ENCODE results near the gene FXYD4.

DNA sequence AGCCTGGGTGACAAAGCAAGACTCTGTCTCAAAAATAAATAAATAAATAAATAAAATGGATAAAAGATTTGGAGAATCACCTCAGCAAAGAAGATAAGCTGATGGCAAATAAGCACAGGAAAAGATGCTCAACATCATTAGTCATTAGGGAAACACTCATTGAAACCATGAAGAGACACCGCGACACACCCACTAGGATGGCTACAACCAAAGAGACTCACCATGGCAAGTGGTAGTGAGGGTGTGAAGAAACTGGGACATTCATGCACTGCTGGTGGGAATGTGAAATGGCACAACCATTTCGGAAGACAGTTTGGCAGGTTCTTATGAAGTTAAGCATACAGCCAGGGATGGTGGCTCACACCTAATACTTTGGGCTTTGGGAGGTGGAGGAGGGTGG, 37.8 kb upstream of the FXYD4 start:
- TF ChIP-seq, protein P1, sequence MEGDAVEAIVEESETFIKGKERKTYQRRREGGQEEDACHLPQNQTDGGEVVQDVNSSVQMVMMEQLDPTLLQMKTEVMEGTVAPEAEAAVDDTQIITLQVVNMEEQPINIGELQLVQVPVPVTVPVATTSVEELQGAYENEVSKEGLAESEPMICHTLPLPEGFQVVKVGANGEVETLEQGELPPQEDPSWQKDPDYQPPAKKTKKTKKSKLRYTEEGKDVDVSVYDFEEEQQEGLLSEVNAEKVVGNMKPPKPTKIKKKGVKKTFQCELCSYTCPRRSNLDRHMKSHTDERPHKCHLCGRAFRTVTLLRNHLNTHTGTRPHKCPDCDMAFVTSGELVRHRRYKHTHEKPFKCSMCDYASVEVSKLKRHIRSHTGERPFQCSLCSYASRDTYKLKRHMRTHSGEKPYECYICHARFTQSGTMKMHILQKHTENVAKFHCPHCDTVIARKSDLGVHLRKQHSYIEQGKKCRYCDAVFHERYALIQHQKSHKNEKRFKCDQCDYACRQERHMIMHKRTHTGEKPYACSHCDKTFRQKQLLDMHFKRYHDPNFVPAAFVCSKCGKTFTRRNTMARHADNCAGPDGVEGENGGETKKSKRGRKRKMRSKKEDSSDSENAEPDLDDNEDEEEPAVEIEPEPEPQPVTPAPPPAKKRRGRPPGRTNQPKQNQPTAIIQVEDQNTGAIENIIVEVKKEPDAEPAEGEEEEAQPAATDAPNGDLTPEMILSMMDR (IDR thresholded peaks at IDR 0.05): no peak
- TF ChIP-seq, protein P2, sequence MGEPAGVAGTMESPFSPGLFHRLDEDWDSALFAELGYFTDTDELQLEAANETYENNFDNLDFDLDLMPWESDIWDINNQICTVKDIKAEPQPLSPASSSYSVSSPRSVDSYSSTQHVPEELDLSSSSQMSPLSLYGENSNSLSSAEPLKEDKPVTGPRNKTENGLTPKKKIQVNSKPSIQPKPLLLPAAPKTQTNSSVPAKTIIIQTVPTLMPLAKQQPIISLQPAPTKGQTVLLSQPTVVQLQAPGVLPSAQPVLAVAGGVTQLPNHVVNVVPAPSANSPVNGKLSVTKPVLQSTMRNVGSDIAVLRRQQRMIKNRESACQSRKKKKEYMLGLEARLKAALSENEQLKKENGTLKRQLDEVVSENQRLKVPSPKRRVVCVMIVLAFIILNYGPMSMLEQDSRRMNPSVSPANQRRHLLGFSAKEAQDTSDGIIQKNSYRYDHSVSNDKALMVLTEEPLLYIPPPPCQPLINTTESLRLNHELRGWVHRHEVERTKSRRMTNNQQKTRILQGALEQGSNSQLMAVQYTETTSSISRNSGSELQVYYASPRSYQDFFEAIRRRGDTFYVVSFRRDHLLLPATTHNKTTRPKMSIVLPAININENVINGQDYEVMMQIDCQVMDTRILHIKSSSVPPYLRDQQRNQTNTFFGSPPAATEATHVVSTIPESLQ (CRISPR knock-in tag; IDR thresholded peaks at IDR 0.05): no peak
- TF ChIP-seq ZNF232 (CRISPR knock-in tag; IDR thresholded peaks at IDR 0.05): no peak

Data from WTC11 (cell line).